Thoracic aorta (tissue), 2 donors: Measurements from ENCODE around the gene DBN1. TPM values are rescaled to one million over a fixed set of nuclear protein-coding genes. Genes with fewer than 3 reads are reported as not detected.

Source experiments
- ATAC-seq: fragments of 150-250 bp; one replicate; pipeline ENCODE4 v1.8.0; 2017; ENCODE audit warnings: low read depth; ENCODE audit not compliant: insufficient number of reproducible peaks, low FRiP score
- DNase-seq: peaks from one replicate; pipeline ENCODE4 v3.0.0-alpha.2; 2020; ENCODE audit warnings: low spot score
- H3K27ac ChIP-seq, 2 donors: fragments of 200-600 bp; sonication (generic); 1 replicate in 1 of 2; 2 replicates in 1 of 2; pipeline ENCODE4 v1.5.1; 2016; ENCODE audit warnings: mild to moderate bottlenecking in 2 of 2, moderate library complexity in 2 of 2
- H3K27me3 ChIP-seq: fragments of 200-600 bp; sonication (generic); replicated peaks from 2 replicates; pipeline ENCODE4 v1.6.0; 2016; ENCODE audit warnings: mild to moderate bottlenecking; ENCODE audit not compliant: insufficient read depth
- H3K36me3 ChIP-seq: fragments of 200-600 bp; sonication (generic); one replicate; pipeline ENCODE4 v1.5.1; 2016
- H3K4me1 ChIP-seq, 2 donors: fragments of 200-600 bp; sonication (generic); 1 replicate in 1 of 2; 2 replicates in 1 of 2; pipeline versions ENCODE4 v1.5.1 to v1.6.0; 2016; ENCODE audit warnings: low read depth in 2 of 2, mild to moderate bottlenecking in 1 of 2; ENCODE audit not compliant: control insufficient read depth in 1 of 2
- H3K4me3 ChIP-seq: fragments of 200-600 bp; sonication (generic); 2 replicates; pipeline ENCODE4 v1.5.1; 2016; ENCODE audit warnings: mild to moderate bottlenecking
- H3K9me3 ChIP-seq: fragments of 200-600 bp; sonication (generic); 2 replicates; pipeline ENCODE4 v1.5.1; 2016
- CTCF ChIP-seq: fragments of 200-600 bp; sonication (generic); IDR thresholded peaks from one replicate; pipeline ENCODE4 v1.5.1; 2019; ENCODE audit warnings: antibody characterized with exemption
- total RNA-seq, 2 donors: library from RNA; depleted of rRNA; stranded (reverse); fragments of >200 nt; gene quantifications; one replicate each; pipeline versions ENCODE4 v1.1.0 to v1.2.3, GENCODE V29; 2016

DBN1 gene
- total RNA-seq, 2 donors from 2014 or later, result 91.2 to 132 TPM

- H3K27ac ChIP-seq, result no peak overlapping the region
- peak; percentile 79 for DNase-seq
- peak; percentile 96 for TF ChIP-seq CTCF
- peaks cover 3 to 15% of the 10 kb centered on the region in 2 donors for H3K4me1 ChIP-seq
- H3K36me3 ChIP-seq, result peaks cover 6% of the 10 kb centered on the region
- no peak for ATAC-seq
- H3K27me3 ChIP-seq, result no peaks in the 10 kb centered on the region
- no peak overlapping the region for H3K4me3 ChIP-seq
- no peaks in the 10 kb centered on the region for H3K9me3 ChIP-seq
Measured at GRCh38 chr5:177500685-177501522, 27.5 kb upstream of the DBN1 start.

GRCh38 chr5:177499842-177500241 lies 26.4 kb upstream of the DBN1 start:
- DNase-seq (no peak), ATAC-seq (no peak)
- H3K4me1 ChIP-seq, result peaks cover 12 to 25% of the 10 kb centered on the region in 2 donors
- no peaks in the 10 kb centered on the region for H3K9me3 ChIP-seq
- H3K36me3 ChIP-seq, result peaks cover 7% of the 10 kb centered on the region
- no peak overlapping the region for H3K4me3 ChIP-seq
- H3K27me3 ChIP-seq, result no peaks in the 10 kb centered on the region
- no peak overlapping the region for H3K27ac ChIP-seq
- TF ChIP-seq CTCF, result no peak

GRCh38 chr5:177498013-177498787 lies 24.8 kb upstream of the DBN1 start:
- Histone ChIP-seq H3K9me3 (no peaks in the 10 kb centered on the region), H3K4me3 (peak overlapping the region; percentile 90), H3K4me1 (peaks cover 27 to 42% of the 10 kb centered on the region in 2 donors), H3K27me3 (no peaks in the 10 kb centered on the region), H3K36me3 (peaks cover 14% of the 10 kb centered on the region), H3K27ac (peak overlapping the region; percentile 33 to 100)
- no peak for TF ChIP-seq CTCF
- no peak for DNase-seq
- ATAC-seq, result no peak

DNA sequence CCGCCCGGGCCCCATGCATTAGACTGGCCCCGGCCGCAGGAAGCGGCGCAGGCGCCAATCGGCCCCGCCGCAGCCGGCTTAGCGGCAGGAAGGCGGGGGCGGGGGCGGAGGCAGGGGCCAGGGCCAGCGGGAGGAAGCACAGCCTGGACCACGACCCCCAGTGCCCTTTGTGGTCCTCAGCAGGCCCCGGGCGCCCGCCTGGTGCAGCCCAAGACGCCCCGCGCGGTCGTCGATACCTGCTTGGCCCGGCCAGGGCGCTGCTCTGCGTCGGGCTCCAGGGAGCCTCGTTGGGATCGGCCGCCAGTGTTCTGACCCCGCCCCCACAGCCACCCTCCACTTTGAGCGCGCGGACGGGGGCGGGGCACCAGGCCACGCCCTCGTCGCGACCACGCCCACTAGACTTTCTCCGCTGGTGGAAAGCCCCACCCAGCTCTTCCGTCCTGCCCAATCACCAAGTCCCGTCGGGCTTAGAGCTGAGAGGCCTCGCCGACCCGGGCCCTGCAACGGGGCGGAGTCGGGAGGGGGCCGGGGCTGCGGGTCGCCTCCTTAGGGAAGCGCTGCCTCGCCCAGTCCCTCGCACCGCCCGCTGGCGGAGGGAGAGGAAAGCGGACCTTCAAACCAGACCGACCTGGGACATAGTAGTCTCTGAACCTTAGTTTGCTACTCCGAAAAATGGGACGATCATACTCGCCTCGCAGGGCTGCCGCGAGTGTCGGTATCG lies 24.0 kb upstream of the DBN1 start, which contains the start of gene PDLIM7:
Gene PDLIM7 (minus strand): TSS at position 313 of the 721 bp plus-strand sequence. CDS start 1,092 bp downstream, outside the sequence.
- ATAC-seq, result peak; percentile 41
- DNase-seq, result peak; percentile 86
- Histone ChIP-seq H3K4me1 (peaks cover 34 to 49% of the 10 kb centered on the region in 2 donors), H3K27ac (peak within 1 kb of the TSS; percentile 100), H3K9me3 (no peaks in the 10 kb centered on the region), H3K4me3 (peak within 1 kb of the TSS; percentile 90), H3K36me3 (peaks cover 20% of the 10 kb centered on the region), H3K27me3 (no peaks in the 10 kb centered on the region)
- no peak for TF ChIP-seq CTCF
